ENCODE results near the gene PLK1.

Gene PLK1

DNA sequence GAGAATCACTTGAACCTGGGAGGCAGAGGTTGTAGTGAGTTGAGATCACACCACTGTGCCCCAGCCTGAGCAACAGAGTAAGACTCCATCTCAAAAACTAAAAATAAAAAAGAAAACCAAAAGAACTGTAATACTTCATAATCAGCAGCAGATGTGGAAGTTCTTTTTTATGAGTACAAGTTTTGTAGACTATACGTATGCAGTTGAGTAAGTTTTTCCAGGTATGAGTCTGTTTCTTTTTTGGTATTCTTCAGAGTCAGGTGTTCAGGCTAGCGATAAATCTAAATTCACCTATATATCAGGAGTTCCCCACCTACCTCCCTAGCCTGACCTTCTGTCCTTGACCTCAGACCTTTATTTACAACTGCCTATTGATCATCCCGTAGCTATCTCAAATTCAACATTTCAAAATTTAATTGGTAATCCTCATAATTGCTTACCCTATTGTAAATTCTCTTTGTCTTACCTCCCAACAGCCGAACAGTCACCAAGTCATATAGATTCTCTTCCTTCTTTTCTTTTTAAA, 26.7 kb upstream of the PLK1 start:
- Histone ChIP-seq H3K4me1 (ENCODE audit: control insufficient read depth, insufficient read depth, low read length) (no peaks in the 10 kb centered on the region), H3K4me3 (ENCODE audit: insufficient read depth, low read depth, low read length) (no peak overlapping the region), H3K27me3 (ENCODE audit: control insufficient read depth, insufficient read depth, low read length, poor library complexity, severe bottlenecking) (no peaks in the 10 kb centered on the region), H3K36me3 (ENCODE audit: control insufficient read depth, insufficient read depth, low read length) (peaks cover under 1% of the 10 kb centered on the region), H3K9me3 (ENCODE audit: control insufficient read depth, low read length) (no peaks in the 10 kb centered on the region), H3K27ac (ENCODE audit: insufficient read depth, low read depth, low read length, poor library complexity, severe bottlenecking) (no peak overlapping the region)
- WGBS, 2 experiments = 95 to 96% methylated on average over 3 to 4 of the region's 4 CpGs

DNA sequence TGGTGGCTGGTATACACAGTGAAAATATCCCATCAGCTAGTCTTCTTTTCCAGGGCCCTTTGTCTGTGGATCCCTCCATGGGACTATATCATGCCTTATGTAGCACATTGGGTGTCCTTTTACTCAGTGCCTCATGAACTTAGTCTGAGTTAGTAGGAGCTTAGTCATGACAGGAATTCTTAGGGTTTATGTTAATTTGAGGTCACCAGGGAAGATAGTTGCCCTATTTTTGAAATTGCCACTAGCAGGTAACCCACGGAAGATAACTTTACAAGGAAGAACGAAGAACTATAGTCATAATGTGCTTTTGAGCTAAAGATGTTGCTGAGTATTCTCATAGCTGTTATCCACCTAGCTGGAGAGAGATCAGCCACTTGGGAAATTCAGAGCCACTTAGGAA, 14.8 kb upstream of the PLK1 start:
- Histone ChIP-seq H3K27me3 (ENCODE audit: control insufficient read depth, insufficient read depth, low read length, poor library complexity, severe bottlenecking) (no peaks in the 10 kb centered on the region), H3K36me3 (ENCODE audit: control insufficient read depth, insufficient read depth, low read length) (peaks cover 60% of the 10 kb centered on the region), H3K9me3 (ENCODE audit: control insufficient read depth, low read length) (no peaks in the 10 kb centered on the region), H3K4me1 (ENCODE audit: control insufficient read depth, insufficient read depth, low read length) (no peaks in the 10 kb centered on the region), H3K4me3 (ENCODE audit: insufficient read depth, low read depth, low read length) (no peak overlapping the region), H3K27ac (ENCODE audit: insufficient read depth, low read depth, low read length, poor library complexity, severe bottlenecking) (no peak overlapping the region)
- 98% methylated on average over 2 of the region's 2 CpGs for WGBS, 2 experiments

DNA sequence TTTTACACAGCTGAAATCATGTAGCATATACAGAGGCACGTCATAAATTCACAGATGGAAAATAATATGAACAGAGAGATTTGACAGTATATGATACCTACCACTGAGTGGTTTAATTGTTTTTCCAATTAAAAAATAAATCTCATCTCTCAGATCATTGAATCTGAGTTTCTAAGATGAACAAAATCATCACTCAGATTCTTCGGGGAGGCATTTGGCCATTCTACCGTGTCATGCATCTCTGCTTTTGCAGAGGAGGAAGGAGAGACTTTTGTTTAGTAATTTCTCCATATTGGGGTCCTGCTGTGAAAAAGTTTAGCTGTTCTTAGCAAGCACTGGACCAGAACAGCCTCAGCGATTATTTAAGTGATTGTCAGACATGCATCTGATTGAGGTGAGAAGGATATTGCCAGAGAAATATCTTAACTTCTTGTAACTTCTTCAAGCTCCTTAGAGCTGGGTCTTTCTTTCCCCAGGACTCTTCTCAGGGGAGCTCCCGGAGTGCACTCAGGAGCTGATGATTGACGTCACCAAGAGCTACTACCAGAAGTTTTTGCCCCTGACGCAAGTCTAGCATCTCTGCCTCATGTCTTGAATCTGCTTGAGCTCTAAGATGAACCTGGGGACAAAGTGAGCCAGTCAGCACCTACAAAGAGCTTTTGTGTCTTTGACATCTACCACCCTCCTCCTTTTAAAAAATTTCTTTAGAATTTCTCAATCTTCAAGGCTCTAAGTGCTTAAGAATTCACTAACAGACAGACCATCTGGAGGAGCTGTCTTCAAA, 11.9 kb upstream of the PLK1 start:
- Histone ChIP-seq H3K36me3 (ENCODE audit: control insufficient read depth, insufficient read depth, low read length) (peaks cover 53% of the 10 kb centered on the region), H3K4me1 (ENCODE audit: control insufficient read depth, insufficient read depth, low read length) (no peaks in the 10 kb centered on the region), H3K9me3 (ENCODE audit: control insufficient read depth, low read length) (no peaks in the 10 kb centered on the region), H3K27ac (ENCODE audit: insufficient read depth, low read depth, low read length, poor library complexity, severe bottlenecking) (no peak overlapping the region), H3K27me3 (ENCODE audit: control insufficient read depth, insufficient read depth, low read length, poor library complexity, severe bottlenecking) (no peaks in the 10 kb centered on the region), H3K4me3 (ENCODE audit: insufficient read depth, low read depth, low read length) (no peak overlapping the region)
- WGBS, 2 experiments = 92 to 93% methylated on average over 6 of the region's 7 CpGs

DNA sequence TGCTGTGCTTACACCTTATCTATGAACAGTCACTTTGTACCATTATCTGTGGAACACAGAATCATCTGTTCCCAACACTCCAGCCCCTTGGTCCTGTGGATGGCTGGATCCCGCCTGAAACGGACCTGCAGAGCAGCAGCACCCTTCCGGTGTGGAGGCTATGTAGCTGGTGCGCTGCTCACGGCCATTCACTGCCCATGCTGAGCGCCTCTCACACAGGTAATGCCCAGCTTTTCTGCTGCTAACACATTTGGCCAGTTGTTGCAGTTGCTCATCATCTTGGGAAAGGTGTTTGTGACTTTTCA, 11.4 kb upstream of the PLK1 start:
- Histone ChIP-seq H3K36me3 (ENCODE audit: control insufficient read depth, insufficient read depth, low read length) (peaks cover 53% of the 10 kb centered on the region), H3K27ac (ENCODE audit: insufficient read depth, low read depth, low read length, poor library complexity, severe bottlenecking) (no peak overlapping the region), H3K4me1 (ENCODE audit: control insufficient read depth, insufficient read depth, low read length) (no peaks in the 10 kb centered on the region), H3K9me3 (ENCODE audit: control insufficient read depth, low read length) (no peaks in the 10 kb centered on the region), H3K4me3 (ENCODE audit: insufficient read depth, low read depth, low read length) (no peak overlapping the region), H3K27me3 (ENCODE audit: control insufficient read depth, insufficient read depth, low read length, poor library complexity, severe bottlenecking) (no peaks in the 10 kb centered on the region)
- 96 to 97% methylated on average over 6 of the region's 6 CpGs for WGBS, 2 experiments

DNA sequence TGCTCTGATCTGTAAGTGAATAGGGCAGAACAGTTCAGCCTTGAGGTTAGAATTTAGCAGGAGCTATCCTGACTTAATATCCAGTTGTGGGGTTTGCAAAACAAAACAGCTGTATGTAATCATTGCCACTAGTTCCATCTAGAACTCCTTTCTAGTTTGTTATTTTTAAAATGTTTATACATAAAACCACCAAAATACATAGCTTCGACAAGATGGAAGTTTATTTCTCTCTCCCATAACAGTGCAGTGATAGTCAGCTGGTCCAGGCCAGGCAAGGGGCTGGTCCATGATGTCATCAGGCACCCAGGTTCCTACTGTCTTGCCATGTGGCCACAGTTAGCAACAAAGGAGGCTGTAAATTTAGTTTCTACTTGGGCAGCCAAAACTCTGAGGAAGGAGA, 10.5 kb upstream of the PLK1 start:
- no peaks in the 10 kb centered on the region for H3K4me1 ChIP-seq (ENCODE audit: control insufficient read depth, insufficient read depth, low read length)
- H3K4me3 ChIP-seq (ENCODE audit: insufficient read depth, low read depth, low read length) = no peak overlapping the region
- no peaks in the 10 kb centered on the region for H3K9me3 ChIP-seq (ENCODE audit: control insufficient read depth, low read length)
- no peaks in the 10 kb centered on the region for H3K27me3 ChIP-seq (ENCODE audit: control insufficient read depth, insufficient read depth, low read length, poor library complexity, severe bottlenecking)
- H3K36me3 ChIP-seq (ENCODE audit: control insufficient read depth, insufficient read depth, low read length) = peaks cover 54% of the 10 kb centered on the region
- 88 to 92% methylated on average over 1 of the region's 1 CpG for WGBS, 2 experiments
- H3K27ac ChIP-seq (ENCODE audit: insufficient read depth, low read depth, low read length, poor library complexity, severe bottlenecking) = no peak overlapping the region

DNA sequence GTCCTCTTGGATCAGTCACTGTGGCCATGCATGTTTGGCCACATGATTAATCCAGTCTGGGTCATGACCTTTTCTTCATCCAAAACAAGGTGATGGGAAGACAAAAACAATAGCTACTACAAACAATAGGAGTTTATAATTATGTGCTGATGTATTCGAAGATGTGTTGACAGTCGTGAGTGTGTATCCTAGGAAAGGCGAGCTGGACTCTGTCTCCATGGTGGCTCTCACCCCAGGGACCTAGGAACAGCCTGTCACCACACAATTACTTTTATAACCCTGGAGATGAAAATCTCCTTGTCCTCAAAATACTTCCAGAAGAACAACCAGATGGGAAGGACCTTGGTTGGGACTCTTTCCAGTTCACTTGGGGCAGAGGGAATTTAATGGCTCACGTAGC, 9.8 kb upstream of the PLK1 start:
- Histone ChIP-seq H3K4me1 (ENCODE audit: control insufficient read depth, insufficient read depth, low read length) (no peaks in the 10 kb centered on the region), H3K27ac (ENCODE audit: insufficient read depth, low read depth, low read length, poor library complexity, severe bottlenecking) (no peak overlapping the region), H3K4me3 (ENCODE audit: insufficient read depth, low read depth, low read length) (no peak overlapping the region), H3K9me3 (ENCODE audit: control insufficient read depth, low read length) (no peaks in the 10 kb centered on the region), H3K36me3 (ENCODE audit: control insufficient read depth, insufficient read depth, low read length) (peaks cover 54% of the 10 kb centered on the region), H3K27me3 (ENCODE audit: control insufficient read depth, insufficient read depth, low read length, poor library complexity, severe bottlenecking) (no peaks in the 10 kb centered on the region)
- 87 to 91% methylated on average over 4 of the region's 4 CpGs for WGBS, 2 experiments

DNA sequence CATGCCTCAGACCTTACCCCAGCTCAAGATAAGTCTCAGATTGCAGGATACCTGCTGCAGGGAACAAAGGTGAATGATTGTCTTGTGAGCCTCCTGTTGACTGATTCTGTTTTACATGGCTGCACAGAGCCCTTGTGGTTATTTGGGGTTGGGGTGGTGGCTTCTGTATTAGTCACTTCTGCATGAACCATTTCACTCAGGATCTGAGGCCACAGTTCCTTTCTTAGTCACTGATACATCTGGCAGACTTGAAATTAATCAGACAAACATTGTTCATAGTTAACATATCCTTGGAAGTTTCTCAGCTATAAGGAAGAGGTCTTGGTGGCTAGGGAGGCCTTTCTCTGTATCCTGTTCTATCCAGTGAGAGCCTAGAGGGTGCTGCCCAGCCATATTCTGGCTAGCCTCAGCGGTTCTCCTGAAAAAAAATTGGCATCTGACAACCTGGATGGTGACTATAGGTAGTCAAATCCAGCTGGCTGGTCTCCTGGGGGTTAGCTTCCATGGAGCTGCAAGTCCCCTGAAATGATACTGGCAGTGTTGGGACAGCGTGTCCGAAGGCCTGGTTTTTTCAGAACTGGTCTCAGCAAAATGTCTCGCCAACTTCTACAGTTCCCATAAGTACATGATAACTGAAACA, 8.4 kb upstream of the PLK1 start:
- Histone ChIP-seq H3K27ac (ENCODE audit: insufficient read depth, low read depth, low read length, poor library complexity, severe bottlenecking) (no peak overlapping the region), H3K4me1 (ENCODE audit: control insufficient read depth, insufficient read depth, low read length) (no peaks in the 10 kb centered on the region), H3K27me3 (ENCODE audit: control insufficient read depth, insufficient read depth, low read length, poor library complexity, severe bottlenecking) (no peaks in the 10 kb centered on the region), H3K4me3 (ENCODE audit: insufficient read depth, low read depth, low read length) (no peak overlapping the region), H3K9me3 (ENCODE audit: control insufficient read depth, low read length) (no peaks in the 10 kb centered on the region), H3K36me3 (ENCODE audit: control insufficient read depth, insufficient read depth, low read length) (peaks cover 49% of the 10 kb centered on the region)
- 95 to 98% methylated on average over 4 of the region's 4 CpGs for WGBS, 2 experiments

DNA sequence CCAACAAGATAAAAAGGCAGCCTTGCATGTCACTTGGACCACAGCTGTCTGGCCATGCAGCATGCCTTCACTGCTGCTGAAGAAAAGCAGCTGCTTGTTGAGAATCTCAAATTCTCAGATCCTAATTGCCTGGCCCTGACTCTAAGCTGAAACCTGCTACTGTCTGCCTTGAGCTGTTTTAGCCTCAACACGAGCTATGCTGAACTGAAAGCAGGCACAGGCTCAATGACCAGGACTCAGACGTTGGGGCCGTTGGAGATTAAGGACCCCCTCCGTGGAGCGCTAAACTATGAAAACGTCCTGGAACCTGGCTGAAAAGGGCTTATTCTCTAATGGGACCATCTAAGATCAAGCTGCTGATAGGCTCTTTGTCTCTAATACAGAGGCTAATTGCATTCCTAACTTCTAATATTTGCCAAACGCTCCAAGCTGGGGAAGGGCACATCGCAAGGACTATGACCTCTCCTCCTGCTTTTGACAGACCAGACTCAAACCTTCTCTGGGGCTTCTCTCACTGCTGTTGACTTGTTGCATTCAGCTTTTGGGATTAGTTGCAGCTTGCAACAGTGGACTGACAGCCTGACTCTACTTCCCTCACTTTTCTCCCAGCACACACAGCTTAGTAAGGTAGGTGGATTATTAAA, 4.6 kb upstream of the PLK1 start:
- no peak overlapping the region for H3K27ac ChIP-seq (ENCODE audit: insufficient read depth, low read depth, low read length, poor library complexity, severe bottlenecking)
- H3K9me3 ChIP-seq (ENCODE audit: control insufficient read depth, low read length) = no peaks in the 10 kb centered on the region
- H3K36me3 ChIP-seq (ENCODE audit: control insufficient read depth, insufficient read depth, low read length) = peaks cover 17% of the 10 kb centered on the region
- no peak overlapping the region for H3K4me3 ChIP-seq (ENCODE audit: insufficient read depth, low read depth, low read length)
- 70 to 78% methylated on average over 8 of the region's 8 CpGs for WGBS, 2 experiments
- H3K27me3 ChIP-seq (ENCODE audit: control insufficient read depth, insufficient read depth, low read length, poor library complexity, severe bottlenecking) = no peaks in the 10 kb centered on the region
- no peaks in the 10 kb centered on the region for H3K4me1 ChIP-seq (ENCODE audit: control insufficient read depth, insufficient read depth, low read length)

DNA sequence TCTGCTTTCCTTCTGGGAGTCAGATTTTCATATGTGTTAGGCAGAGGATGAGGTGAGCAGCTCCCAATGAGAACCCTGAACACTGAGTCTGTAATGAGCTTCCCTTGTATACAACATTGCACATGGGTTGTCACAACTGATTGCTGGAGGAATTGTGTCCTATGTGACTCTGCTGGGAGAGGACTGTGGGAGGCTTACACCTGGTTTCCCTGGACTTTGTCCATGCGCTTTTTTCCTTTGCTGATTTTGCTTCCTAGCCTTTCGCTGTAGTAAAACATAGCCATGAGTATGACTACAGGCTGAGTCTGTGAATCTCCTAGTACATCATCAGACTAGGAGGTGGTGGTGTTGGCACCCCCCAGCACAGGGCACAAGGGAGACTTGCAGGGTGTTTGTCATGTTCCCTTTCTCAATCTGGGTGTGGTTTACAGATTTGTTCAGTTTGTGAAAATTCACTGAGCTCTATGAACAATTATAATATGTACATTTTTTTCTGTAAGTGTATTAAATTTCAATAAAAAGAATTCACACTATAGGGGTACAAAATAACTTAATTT, 1.7 kb upstream of the PLK1 start:
- Histone ChIP-seq H3K4me1 (ENCODE audit: control insufficient read depth, insufficient read depth, low read length) (peaks cover 18% of the 10 kb centered on the region), H3K36me3 (ENCODE audit: control insufficient read depth, insufficient read depth, low read length) (peaks cover 13% of the 10 kb centered on the region), H3K27ac (ENCODE audit: insufficient read depth, low read depth, low read length, poor library complexity, severe bottlenecking) (no peak overlapping the region), H3K27me3 (ENCODE audit: control insufficient read depth, insufficient read depth, low read length, poor library complexity, severe bottlenecking) (no peaks in the 10 kb centered on the region), H3K4me3 (ENCODE audit: insufficient read depth, low read depth, low read length) (no peak overlapping the region), H3K9me3 (ENCODE audit: control insufficient read depth, low read length) (no peaks in the 10 kb centered on the region)
- 95 to 98% methylated on average over 2 of the region's 2 CpGs for WGBS, 2 experiments
